Embryonic facial prominence (tissue), 1 donor: ENCODE data around the gene MPV17.
"Not testable (repeated sequence)": the region's sequence is repeated elsewhere in the genome, so short reads cannot be mapped to it uniquely, and the experiment has no call there.

ENCODE experiments used
- DNase-seq: peaks from one replicate; pipeline ENCODE4 v3.0.0-alpha.2; 2016; ENCODE audit errors: extremely low spot score

The MPV17 gene

DNA sequence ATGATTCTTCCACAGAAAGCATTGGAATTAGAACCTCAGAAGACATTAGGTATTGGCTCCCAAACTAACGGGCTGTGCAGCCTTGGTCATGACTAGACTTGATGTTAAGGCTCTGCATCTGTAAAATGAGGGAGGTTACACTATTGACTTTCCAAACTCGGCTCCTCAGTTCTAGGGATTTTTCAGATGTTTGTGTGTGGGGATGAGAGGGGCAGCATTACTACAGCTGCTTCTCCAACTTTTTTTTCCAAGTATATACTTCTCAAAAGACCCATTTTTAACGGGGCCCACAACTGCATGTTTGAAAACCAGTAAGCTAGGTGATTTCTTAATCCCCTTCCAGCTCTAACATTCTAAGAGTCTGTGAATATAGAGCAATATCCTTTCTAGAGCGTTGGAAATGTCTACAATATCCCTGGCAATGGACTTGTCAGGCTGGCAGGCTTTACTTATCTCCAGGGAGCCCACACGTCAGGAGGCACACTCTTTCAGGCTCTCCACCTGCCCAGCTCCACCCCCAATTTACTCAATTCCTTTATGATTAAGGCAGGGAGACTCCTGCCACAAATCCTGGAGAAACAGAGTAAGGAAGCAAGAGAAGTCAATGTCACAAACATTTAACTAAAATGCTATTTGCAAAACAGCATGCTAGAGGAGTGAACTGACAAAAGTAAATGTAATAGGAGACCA is 844 bp upstream of the MPV17 start:
- no peak for DNase-seq

DNA sequence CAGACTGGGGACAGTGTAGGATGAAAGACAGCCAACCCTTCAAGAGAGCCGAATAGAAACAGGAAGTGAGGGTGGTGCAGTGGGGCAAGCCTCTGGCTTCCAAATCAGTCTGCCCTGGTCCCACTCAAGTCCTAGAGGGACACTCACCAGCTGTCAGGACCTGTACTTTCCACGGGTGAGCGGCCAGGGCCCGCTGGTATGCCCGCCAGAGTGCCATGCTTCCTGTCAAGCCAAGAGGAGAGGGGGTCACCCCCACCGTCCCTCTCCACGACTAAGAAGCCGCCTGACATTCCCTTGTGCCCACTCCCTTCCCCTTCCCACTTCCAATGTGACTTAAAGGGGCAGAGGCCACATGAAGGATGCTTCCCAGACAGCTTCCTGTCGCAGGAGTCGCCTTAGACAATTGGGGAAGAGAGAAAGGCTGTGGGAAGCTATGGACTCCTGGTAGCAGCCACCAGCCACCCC is 564 bp downstream of the MPV17 start:
- no peak for DNase-seq

DNA sequence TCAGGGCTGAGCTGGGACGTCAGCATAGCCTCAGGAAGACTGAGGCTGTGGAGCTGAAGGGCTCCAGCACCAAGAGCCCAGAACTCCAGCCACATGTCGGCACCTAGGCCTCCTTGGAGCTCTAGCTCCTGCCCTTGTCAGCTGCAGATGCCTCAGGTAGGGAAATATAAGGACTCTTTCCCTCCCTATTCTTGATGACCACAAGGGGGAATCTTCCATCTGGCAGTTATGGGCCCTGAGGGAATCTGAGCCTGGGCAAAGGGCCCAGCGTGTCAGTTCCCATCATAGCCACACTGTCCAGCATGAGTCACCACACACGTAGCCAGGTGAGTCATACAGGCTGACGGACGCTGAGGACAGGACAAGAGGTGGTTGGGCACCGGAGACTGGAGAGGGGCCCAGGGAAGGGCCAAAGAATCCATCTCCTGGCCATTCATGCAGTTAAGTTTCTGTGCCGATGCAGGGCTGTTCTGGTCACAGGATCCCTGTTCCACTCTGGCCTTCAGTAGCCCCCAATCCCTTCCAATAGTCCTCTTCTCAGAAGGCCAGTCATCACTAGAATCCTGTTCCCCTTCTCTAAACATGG is 1.8 kb downstream of the MPV17 start:
- DNase-seq = no peak

DNA sequence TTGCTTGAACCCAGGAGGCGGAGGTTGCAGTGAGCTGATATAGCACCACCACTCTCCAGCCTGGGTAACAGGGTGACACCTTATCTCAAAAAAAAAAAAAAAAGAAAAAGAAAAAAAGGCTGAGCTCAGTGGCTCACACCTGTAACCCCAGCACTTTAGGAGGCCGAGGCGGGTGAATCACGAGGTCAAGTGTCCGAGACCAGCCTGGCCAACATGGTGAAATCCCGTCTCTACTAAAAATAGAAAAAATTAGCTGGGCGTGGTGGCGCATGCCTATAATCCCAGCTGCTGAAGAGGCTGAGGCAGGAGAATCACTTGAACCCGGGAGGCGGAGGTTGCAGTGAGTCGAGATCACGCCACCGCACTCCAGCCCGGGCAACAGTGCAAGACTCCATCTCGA is 3.1 kb downstream of the MPV17 start:
- not testable (repeated sequence) for DNase-seq

DNA sequence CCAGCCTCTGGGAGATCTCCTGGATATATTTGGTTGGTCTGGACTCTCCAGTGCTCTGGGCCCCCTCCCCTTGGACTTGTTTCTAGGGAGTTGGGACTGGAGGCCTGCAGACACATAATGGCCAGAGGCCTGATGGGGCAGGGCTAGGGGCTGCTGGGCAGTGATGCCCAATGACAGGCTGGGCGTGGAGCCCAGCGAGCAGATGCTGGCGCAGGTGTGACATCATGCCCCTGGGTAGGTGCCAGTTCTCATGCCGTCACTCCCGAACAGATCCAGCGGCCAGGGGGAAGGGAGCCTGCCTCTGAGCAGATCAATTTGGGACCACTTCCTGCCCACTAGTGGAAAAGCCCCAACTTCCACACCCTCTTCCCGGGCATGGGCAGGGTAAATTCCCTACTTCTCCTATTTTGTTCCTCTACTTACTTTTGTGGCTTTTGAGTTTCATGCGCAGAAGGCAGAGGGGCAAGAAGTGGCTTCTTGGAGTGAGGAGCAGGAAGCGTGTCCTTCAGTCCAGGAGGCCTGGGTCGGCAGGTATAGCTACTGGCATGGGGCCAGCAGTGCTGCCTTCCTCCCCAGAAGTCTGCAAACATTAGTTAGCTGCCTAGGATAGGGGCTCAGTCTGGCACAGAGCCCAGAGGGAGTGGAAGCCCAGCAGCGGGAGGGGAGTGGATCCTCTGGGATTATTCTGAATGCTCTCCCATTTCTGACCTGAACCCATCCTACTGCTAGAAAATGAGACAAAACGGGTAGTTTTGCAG is 6.1 kb downstream of the MPV17 start:
- no peak for DNase-seq

DNA sequence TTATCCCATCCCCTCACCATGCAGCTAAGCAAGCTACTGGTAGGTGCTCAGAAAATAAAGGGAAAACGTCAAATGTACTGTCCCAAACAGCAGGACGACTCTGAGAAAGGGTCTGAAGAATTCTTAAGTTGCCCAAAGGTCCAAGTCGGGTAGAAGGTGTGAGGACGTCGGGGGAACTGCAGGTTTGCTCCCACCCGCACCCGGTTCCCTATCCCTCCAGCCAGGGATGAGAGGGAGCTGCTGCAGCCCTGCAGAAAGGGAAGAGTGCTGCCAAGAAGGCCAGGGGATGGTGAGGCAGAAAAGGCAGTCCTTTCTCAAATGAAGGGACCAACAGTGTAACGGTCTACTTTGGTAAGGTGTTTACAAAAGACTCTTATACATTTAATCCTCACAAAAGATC is 7.8 kb downstream of the MPV17 start:
- DNase-seq = no peak

DNA sequence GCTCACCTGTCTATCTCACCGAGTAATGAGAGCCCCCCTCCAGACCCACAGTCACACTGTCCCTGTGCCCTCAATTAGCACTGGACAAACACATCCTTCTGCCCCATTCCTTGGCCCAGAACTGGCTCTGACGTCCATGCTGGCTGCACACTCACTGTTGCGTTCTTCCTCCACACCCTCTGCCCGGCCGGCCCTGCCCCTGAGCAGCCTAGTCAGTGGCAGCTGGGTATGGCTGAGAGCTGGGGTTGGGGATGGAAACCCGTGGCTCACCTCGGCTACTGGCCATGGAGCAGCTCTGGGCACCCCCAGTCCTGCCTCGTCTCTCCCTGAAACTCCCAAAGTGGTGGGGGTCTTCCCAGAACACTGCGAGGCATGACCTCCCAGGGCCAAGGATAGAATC is 8.2 kb downstream of the MPV17 start:
- DNase-seq = no peak

DNA sequence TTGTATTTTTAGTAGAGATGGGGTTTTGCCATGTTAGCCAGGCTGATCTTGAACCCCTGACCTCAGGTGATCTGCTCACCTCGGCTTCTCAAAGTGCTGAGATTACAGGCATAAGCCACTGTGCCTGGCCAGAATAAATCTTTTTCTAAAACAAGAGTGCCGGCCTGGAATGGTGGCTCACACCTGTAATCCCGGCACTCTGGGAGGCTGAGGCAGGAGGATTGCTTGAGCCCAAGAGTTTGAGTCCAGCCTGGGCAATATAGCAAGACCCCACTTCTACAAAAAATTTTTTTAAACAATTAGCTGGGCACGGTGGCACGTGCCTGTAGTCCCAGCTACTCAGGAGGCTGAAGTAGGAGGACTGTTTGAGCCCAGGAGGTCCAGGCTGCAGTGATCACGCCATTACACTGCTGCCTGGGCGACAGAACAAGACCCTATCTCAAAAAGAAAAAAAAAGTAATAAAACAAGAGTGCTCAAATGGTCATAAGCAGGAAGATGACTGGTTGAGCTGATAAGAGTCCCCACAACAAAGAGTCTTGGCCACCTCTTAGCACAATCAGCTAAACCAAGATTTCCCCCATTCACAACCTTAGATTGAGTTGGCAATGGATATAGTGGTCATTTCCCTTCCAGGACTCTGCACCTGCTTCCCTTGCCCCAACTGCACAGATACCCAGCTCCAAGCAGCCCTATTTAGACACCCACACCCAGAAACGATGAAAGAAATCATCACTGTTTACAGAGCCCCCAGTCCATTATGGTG is 8.8 kb downstream of the MPV17 start:
- no peak for DNase-seq

DNA sequence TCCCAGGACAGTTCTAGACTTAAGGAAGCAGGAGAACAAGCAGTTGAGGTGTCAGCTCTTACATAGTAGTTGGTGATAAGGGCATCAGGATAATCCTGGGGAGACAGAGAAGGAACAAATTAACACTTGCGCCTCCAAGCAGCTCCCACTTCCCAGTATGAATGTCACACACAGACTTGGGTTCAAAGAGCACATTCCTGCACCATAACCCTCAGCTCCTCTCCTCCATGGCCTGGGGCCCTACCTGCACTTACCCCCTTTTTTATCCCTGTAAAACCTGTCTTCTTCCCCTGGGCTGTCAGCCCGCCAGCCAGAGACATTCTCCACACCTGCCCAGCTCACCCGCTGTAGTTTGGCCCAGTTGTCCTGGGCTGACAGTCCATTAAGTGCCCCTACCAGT is 10.7 kb downstream of the MPV17 start:
- no peak for DNase-seq

DNA sequence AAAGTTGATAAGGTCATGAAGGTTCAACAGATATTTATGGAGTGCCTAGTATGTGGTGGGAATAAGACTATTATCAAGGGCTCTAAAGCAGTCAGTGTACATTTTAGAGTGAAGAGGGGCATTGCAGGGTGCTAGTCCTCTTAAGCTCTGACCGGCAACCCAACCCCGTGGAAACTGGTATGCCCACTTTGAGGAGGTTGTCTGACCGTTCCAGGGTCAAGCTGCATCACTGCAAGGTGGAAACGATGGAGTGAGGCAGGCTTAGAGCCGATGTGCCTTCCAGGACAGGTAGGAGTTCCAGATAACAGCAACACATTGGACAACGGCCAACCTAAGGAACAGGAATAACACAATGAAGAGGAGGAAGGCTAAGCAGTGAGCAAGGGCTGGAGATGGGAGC is 13.2 kb downstream of the MPV17 start:
- no peak for DNase-seq

DNA sequence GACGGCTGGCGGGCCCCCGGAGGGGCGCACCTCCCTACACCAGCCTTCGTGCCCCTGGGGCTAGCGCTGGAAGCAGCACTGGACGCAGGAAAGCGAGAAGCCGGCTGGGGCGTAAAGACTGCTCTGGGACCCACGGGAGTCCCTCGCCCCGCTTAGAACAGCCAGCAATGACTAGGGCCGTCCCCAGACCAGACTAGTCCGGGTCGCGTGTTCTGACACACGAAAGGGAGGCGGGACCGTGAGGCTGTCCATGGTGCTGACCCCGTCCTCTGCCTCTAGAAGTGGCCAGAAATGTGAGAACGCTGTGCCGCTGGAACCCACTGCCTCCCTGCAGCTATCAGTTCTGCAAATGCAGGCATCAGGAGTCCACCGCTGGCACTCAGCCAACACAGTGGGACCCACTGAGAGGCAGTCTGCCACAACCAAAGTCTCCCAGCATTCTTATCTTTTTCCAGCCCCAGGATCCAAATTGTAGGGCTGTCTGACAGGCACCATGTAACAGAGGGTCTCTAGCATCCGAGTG is 14.5 kb downstream of the MPV17 start, which contains the start of gene UCN:
Gene UCN, minus strand, starts transcription at position 87 of the 523 bp plus-strand sequence. CDS start 550 bp downstream, outside the sequence.
- DNase-seq = no peak

DNA sequence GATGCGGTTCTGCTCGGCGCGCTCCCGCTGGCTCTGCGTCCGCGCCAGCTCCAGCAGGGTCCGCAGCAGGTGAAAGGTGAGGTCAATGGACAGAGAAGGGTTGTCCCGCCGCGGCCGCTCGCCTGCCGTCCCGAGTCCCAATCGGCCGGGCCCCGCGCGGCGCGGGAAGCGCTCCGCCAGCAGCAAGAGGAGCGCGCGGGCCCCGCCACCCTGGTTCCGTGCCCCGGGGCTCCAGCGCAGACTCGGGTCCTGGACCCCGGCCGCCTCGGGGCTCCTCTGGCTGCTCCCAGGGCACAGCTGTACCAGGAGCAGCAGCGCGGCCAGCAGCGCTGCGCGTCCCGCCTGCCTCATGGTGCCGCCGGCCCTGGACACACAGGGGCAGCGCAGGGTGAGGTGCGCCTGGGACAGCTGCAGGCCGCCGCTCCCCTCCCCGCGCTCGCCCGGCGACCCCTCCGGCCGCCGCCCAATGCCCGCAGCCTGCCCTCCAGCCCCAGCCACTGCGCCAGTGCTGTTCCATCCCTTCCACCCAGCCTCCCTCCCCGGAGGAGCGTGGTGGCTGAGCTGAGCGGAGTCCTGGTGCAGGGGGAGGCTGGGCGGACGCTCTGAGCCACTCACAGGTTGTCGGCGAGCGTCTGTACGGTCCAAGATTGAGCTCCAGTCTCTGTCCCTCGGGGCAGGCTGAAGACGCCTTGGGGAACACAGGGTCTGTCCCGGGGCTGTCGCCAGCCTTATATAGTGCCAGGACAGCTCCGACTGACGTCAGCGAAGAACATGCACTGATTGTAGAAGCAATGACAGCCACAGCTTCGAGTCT is 15.1 kb downstream of the MPV17 start:
- DNase-seq = no peak

DNA sequence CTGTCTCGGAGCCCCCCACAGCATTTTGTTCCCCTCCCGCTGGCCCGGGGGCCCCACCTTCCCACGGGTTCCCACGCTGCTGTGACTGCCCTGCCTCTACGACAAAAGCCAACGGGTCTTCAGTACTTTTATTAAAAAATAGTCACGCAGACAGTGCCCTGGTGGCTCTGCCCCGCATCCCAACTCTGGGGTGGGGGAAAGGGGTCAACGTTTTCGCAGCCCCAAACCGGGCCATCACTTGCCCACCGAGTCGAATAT is 15.7 kb downstream of the MPV17 start:
- no peak for DNase-seq

DNA sequence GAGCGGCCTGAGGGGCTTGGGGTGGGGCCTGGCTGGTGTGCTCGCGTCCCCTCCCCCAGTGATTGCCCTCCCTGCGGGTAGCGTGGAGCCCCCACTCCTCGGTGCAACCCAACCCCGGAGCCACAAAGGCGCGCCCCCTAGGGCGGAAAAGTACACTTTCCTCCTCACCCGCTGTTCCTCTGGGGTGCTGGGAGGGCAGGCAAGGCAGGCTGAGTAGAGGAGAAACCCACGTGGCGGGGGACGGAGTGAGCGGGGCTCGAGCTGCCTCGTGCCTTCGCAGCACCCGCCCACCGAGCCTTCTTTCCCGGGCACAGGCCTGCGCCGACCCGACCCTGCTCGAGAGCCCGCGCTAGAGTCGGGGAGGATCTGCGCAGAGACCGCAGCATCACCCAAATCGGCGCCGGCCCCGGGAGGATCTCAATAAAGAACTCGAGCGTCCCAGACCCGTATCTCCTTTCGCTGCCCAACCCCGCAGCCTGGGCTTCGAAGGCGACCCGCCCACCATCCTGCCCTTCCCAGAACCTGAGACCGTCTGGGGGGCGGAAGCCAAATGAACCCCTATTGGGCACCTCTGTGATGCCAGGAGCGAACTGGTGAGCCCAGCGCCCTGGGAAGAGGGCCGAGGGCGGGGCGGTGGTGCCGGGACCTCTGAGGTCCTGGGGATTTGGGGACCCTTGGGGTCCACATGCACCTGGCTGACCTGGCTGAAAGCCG is 16.2 kb downstream of the MPV17 start:
- DNase-seq = no peak

DNA sequence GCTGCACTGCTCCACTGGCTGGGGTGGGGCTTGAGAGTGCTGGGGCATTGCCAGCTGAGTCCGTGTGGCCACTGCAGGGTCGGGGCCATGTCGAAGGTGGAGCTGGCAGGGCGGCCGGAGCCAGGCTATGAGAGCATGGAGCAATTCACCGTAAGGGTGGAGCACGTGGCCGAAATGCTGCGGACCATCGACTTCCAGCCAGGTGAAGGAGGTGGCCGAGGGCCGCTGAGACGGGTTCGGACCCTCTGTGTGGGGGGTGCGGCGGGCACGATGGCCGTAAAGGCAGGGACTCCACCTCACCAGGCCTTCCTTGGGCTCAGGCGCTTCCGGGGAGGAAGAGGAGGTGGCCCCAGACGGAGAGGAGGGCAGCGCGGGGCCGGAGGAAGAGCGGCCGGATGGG is 16.8 kb downstream of the MPV17 start:
- no peak for DNase-seq

DNA sequence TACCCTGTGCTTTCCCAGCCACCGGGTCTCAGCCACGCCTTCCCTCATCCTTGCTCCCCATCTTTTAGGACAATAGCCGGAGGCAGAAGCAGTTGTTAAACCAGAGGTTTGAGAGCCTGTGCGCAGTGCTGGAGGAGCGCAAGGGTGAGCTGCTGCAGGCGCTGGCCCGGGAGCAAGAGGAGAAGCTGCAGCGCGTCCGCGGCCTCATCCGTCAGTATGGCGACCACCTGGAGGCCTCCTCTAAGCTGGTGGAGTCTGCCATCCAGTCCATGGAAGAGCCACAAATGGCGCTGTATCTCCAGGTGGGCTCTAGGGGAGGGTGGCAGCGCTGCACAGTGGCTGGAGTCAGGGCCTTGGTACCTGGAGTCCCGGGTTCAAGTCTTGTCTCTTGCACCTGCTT is 17.4 kb downstream of the MPV17 start:
- no peak for DNase-seq

DNA sequence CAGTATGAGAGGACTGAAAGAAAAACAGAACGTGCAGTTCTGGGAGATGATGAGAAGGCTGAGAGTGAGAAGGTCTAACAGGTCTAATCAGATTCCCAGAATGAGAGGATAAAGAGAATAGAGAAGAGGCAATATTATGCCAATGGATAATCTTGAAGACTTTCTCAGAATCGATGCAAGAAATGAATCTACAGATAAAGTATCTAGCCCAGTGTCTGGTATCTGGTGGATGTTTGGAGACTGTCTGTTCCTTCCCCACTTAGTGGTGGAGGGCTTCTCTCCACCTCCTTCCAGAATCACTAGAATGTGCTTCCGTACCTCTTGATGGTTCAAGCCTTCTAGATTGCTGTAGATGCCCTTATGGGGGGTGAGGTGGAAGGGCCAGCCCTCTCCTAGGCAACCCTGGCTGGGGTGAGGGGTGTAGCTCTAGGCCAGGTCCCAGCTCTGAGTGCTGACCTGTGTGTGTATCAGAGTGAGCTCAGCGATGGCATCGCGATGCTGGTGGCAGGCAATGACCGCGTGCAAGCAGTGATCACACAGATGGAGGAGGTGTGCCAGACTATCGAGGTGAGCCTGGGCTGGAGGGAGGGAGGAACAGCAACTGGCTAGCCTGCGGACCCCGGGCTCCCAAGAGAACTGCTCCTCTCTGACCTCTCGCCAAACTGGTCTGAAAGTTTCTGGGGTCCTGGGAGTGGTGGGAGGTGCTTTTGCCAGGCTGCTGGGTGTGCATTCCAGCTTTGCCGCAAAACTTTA is 18.2 kb downstream of the MPV17 start:
- no peak for DNase-seq

DNA sequence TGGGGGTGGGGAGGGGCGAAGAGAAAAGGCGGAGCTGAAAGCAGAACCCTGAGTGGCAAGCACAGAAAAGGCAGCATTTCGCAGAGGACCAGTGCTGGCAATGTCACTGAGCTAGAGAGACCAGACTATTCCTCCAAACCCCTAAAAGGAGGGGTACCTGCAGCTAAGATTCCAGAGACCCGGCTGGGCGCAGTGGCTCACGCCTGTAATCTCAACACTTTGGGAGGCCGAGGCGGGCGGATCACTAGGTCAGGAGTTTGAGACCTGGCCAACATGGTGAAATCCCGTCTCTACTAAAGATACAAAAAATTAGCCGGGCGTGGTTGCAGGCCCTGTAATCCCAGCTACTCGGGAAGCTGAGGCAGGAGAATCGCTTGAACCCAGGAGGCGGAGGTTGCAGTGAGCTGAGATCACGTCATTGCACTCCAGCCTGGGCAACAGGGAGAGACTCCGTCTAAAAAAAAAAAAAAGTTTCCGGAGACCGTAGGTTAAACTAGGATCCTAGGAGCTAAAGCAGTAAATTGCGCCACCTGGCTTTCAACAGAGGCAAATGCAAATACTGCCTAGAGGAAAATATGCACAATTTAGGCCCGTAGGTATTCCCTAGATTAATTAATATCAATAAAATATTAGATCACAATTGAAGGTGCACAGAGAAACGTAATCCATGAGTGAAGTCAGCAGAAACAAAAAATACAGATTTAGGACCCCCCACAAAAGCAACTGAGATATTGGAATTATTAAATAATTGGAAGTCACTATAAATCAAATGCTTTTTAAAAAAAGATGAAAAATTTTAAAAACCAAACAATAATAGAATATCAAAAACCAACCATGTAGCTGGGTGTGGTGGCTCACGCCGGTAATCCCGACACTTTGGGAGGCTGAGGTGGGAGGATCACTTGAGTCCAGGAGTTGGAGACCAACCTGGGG is 19.5 kb downstream of the MPV17 start:
- no peak for DNase-seq

DNA sequence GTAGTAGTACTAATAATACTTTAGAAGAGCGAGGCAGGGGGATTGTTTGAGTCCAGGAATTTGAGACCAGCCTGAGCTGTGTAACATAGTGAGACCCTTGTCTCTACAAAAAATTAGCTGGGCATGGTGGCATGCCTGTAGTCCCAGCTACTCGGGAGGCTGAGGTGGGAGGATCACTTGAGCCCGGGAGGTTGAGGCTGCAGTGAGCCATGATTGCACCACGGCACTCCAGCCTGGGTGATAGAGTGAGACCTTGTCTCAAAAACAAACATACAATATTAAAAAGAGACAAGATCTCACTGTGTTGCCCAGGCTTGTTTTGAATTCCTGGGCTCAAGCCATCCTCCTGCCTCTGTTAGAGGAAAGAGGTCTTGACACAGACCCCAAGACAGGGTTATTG is 22.3 kb downstream of the MPV17 start:
- DNase-seq = not testable (repeated sequence)
